Endothelial cell of umbilical vein (primary cell): ENCODE results near the gene SLC6A7. TPM values are rescaled to one million over a fixed set of nuclear protein-coding genes. Genes with fewer than 3 reads are reported as not detected.

Source experiments
- BruUV-seq: library from RNA; stranded (reverse); fragments of 400-500 nt; replicated peaks from 2 replicates; lab custom pipeline; 2021; lab: Mats Ljungman, UMichigan
- CTCF ChIA-PET: fragments of 300-600, 350-600 bp; sonication (Branson Sonifier 250); formaldehyde crosslinking; loops from one replicate; lab custom pipeline; 2021; ENCODE audit warnings: antibody characterized with exemption, inconsistent platforms; lab: Charles Lee
- POLR2A ChIA-PET: fragments of 300-600, 350-600 bp; sonication (Branson Sonifier 250); formaldehyde crosslinking; loops from one replicate; lab custom pipeline; 2021; ENCODE audit warnings: antibody characterized with exemption, inconsistent platforms; lab: Charles Lee
- DNase-seq: peaks from one replicate; pipeline ENCODE4 v3.0.0-alpha.2; 2011; ENCODE audit warnings: low read depth, low spot score
- FAIRE-seq: peaks from 2 replicates; lab custom pipeline; 2011; peaks lifted over from hg19 to GRCh38; lab: Jason Lieb, UNC
- H2AFZ ChIP-seq: 2 replicates; pipeline ENCODE4 v1.6.0; 2012; ENCODE audit warnings: low read depth, low read length, control low read depth, inconsistent platforms
- H3K27ac ChIP-seq: 2 replicates; pipeline ENCODE4 v1.5.1; 2011; ENCODE audit warnings: low read depth, mild to moderate bottlenecking, control low read depth, low read length, moderate library complexity; ENCODE audit not compliant: insufficient read depth
- H3K27me3 ChIP-seq, 2 experiments: 2 replicates each; pipeline versions ENCODE4 v1.6.0 to v1.6.1; 2011; ENCODE audit warnings: low read length in 2 of 2, mixed read lengths in 1 of 2; ENCODE audit not compliant: control insufficient read depth in 2 of 2, insufficient read depth in 2 of 2
- H3K36me3 ChIP-seq, 2 experiments: 2 replicates in 1 of 2; 3 replicates in 1 of 2; pipeline ENCODE4 v1.5.1; 2011; ENCODE audit warnings: low read length in 2 of 2, mild to moderate bottlenecking in 1 of 2, moderate library complexity in 1 of 2; ENCODE audit not compliant: control insufficient read depth in 2 of 2, insufficient read depth in 2 of 2; ENCODE audit errors: extremely low read depth in 1 of 2
- H3K4me1 ChIP-seq: 3 replicates; pipeline ENCODE4 v1.5.1; 2011; ENCODE audit warnings: mild to moderate bottlenecking, low read length; ENCODE audit not compliant: control insufficient read depth, insufficient read depth; ENCODE audit errors: extremely low read depth
- H3K4me2 ChIP-seq: 2 replicates; pipeline ENCODE4 v1.6.1; 2011; ENCODE audit warnings: low read length, control low read depth, mixed read lengths; ENCODE audit not compliant: insufficient read depth
- H3K4me3 ChIP-seq, 3 experiments: fragments of 200-600 bp in 1 of 3; sonication (generic), shearing (Covaris generic) in 1 of 3; replicated peaks in 1 of 3; 2 replicates each; pipeline ENCODE4 v1.5.1; 2011 to 2016; ENCODE audit warnings: control low read depth in 3 of 3, low read length in 3 of 3, mild to moderate bottlenecking in 2 of 3, inconsistent platforms in 1 of 3, low read depth in 1 of 3, moderate library complexity in 1 of 3; ENCODE audit not compliant: insufficient read depth in 1 of 3
- H3K79me2 ChIP-seq: 2 replicates; pipeline ENCODE4 v1.6.0; 2012; ENCODE audit warnings: low read length, inconsistent platforms; ENCODE audit not compliant: control insufficient read depth, insufficient read depth
- H3K9ac ChIP-seq: replicated peaks from 2 replicates; pipeline ENCODE3; 2011; ENCODE audit warnings: low read length, control low read depth; ENCODE audit not compliant: insufficient read depth; ENCODE audit errors: extremely low read depth
- H3K9me1 ChIP-seq: replicated peaks from 3 replicates; pipeline ENCODE4 v1.6.0; 2011; ENCODE audit warnings: mild to moderate bottlenecking, low read length; ENCODE audit not compliant: control insufficient read depth, insufficient read depth; ENCODE audit errors: extremely low read depth
- H3K9me3 ChIP-seq: replicated peaks from 2 replicates; pipeline ENCODE4 v1.5.1; 2012; ENCODE audit warnings: low read length, inconsistent platforms; ENCODE audit not compliant: control insufficient read depth, insufficient read depth
- H4K20me1 ChIP-seq: replicated peaks from 2 replicates; pipeline ENCODE3; 2011; ENCODE audit warnings: mild to moderate bottlenecking, low read length; ENCODE audit not compliant: control insufficient read depth, insufficient read depth; ENCODE audit errors: extremely low read depth
- CTCF ChIP-seq, 2 donors: IDR thresholded peaks; 1 replicate in 1 of 2; 2 replicates in 1 of 2; pipeline ENCODE4 v1.5.1; 2011; ENCODE audit warnings: low read length in 2 of 2, mild to moderate bottlenecking in 2 of 2, moderate library complexity in 2 of 2, control low read depth in 1 of 2, inconsistent platforms in 1 of 2, low read depth in 1 of 2; ENCODE audit not compliant: insufficient read depth in 1 of 2; ENCODE audit errors: extremely low read depth in 1 of 2
- EZH2 ChIP-seq: IDR thresholded peaks from 2 replicates; pipeline ENCODE4 v1.6.1; 2012; ENCODE audit warnings: borderline replicate concordance, low read depth, mild to moderate bottlenecking, moderate library complexity, low read length, inconsistent platforms; ENCODE audit not compliant: severe bottlenecking
- FOS ChIP-seq: IDR thresholded peaks from 2 replicates; pipeline ENCODE4 v1.6.1; 2011; ENCODE audit warnings: mild to moderate bottlenecking, low read length, moderate library complexity, borderline replicate concordance; ENCODE audit not compliant: insufficient read depth
- GATA2 ChIP-seq: IDR thresholded peaks from 2 replicates; pipeline ENCODE4 v1.7.0; 2011; ENCODE audit warnings: low read depth, mild to moderate bottlenecking, moderate library complexity, mixed read lengths, low read length; ENCODE audit not compliant: insufficient read length, insufficient read depth
- JUN ChIP-seq: IDR thresholded peaks from 2 replicates; pipeline ENCODE4 v1.6.1; 2011; ENCODE audit warnings: borderline replicate concordance, low read depth; ENCODE audit not compliant: insufficient read length, insufficient read depth
- MAX ChIP-seq: IDR thresholded peaks from 2 replicates; pipeline ENCODE4 v1.6.1; 2011; ENCODE audit not compliant: insufficient read depth, insufficient read length
- MYC ChIP-seq: IDR thresholded peaks from one replicate; pipeline ENCODE4 v1.6.1; 2011; ENCODE audit warnings: mild to moderate bottlenecking, low read depth, low read length
- POLR2A ChIP-seq: IDR thresholded peaks from 2 replicates; pipeline ENCODE4 v1.6.1; 2012; ENCODE audit warnings: low read depth, mild to moderate bottlenecking, control low read depth, low read length
- POLR2AphosphoS5 ChIP-seq: IDR thresholded peaks from 2 replicates; pipeline ENCODE4 v1.6.1; 2012; ENCODE audit warnings: low read depth, mild to moderate bottlenecking, control low read depth, low read length, moderate library complexity; ENCODE audit not compliant: insufficient read depth
- dilution Hi-C: fragments of 300-500 bp; cut with MboI; formaldehyde crosslinking; loops from one replicate; pipeline ENCODE4 v1.15.0; 2019; ENCODE audit warnings: low sequenced_read_pairs; ENCODE audit not compliant: extremely low pct_ligation_motif_present
- intact Hi-C: fragments of 100-400 bp; cut with micrococcal nuclease; formaldehyde crosslinking; loops from one replicate; pipeline ENCODE4 v1.10.0; 2022
- polyA plus RNA-seq, 4 experiments: library from polyadenylated mRNA; depleted of rRNA in 3 of 4; stranded (reverse) in 3 of 4; unstranded in 1 of 4; fragments of >200 nt; gene quantifications; 2 replicates each; pipeline versions ENCODE4 v1.2.1 to v1.2.3, GENCODE V29; 2011 to 2012; ENCODE audit warnings: missing spikeins in 1 of 4
- total RNA-seq: library from RNA; stranded (reverse); gene quantifications from 2 replicates; pipeline ENCODE4 v1.2.3, GENCODE V29; 2021

The SLC6A7 gene
- total and polyA plus RNA-seq, 2 donors (not counting 3 experiments of a cell fraction or from before 2014, with no cell fraction given) = not detected

DNA sequence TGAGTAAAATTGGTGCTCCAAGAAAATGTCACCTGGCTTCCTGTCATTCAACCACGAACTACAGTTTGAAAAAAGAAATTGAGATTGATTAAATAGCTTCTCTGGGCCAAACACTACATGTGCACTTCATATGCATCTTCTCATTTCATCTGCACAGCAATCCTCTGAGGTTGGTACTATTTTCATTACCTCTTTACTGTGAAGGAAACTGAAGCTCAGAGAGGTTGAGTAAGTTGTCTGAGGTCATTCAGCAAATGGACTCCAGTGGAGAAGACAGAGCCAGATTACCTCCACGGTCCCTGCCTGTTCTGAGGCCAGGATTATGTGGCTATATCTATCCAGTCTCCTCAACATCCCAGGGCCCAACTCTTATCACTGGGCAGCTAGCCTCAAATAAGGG, 46.5 kb downstream of the SLC6A7 start:
- TF ChIP-seq POLR2A (no peak), JUN (no peak), MAX (no peak), MYC (no peak), GATA2 (no peak), CTCF (IDR thresholded peaks at IDR 0.05; ENCODE audit: extremely low read depth in 1 of 2, insufficient read depth in 1 of 2, low read depth in 1 of 2, low read length in 2 of 2) (no peak), POLR2AphosphoS5 (no peak), EZH2 (no peak), FOS (no peak)
- H3K36me3 ChIP-seq = no peaks in the 10 kb centered on the region
- peaks cover 2% of the 10 kb centered on the region for H3K9me1 ChIP-seq
- no peak overlapping the region for H3K4me2 ChIP-seq
- no peak for FAIRE-seq
- no TSS peak for BruUV-seq
- no peaks in the 10 kb centered on the region for H4K20me1 ChIP-seq
- no peak overlapping the region for H3K4me3 ChIP-seq
- intact Hi-C loops (no loop called here), dilution Hi-C loops (no loop called here)
- no peak overlapping the region for H3K27ac ChIP-seq
- H3K27me3 ChIP-seq = peaks cover 0 to 2% of the 10 kb centered on the region in 2 experiments
- H3K4me1 ChIP-seq = no peaks in the 10 kb centered on the region
- POLR2A ChIA-PET = no interaction called here
- H2AFZ ChIP-seq = no peak overlapping the region
- DNase-seq = no peak
- no peak overlapping the region for H3K9ac ChIP-seq
- CTCF ChIA-PET = no interaction called here
- H3K9me3 ChIP-seq = no peaks in the 10 kb centered on the region
- no peaks in the 10 kb centered on the region for H3K79me2 ChIP-seq
